Measurements from ENCODE around the gene DNLZ.

GRCh38 chr9:136325358-136325757 is 38.2 kb downstream of the DNLZ start:
- TF ChIP-seq, protein P1, sequence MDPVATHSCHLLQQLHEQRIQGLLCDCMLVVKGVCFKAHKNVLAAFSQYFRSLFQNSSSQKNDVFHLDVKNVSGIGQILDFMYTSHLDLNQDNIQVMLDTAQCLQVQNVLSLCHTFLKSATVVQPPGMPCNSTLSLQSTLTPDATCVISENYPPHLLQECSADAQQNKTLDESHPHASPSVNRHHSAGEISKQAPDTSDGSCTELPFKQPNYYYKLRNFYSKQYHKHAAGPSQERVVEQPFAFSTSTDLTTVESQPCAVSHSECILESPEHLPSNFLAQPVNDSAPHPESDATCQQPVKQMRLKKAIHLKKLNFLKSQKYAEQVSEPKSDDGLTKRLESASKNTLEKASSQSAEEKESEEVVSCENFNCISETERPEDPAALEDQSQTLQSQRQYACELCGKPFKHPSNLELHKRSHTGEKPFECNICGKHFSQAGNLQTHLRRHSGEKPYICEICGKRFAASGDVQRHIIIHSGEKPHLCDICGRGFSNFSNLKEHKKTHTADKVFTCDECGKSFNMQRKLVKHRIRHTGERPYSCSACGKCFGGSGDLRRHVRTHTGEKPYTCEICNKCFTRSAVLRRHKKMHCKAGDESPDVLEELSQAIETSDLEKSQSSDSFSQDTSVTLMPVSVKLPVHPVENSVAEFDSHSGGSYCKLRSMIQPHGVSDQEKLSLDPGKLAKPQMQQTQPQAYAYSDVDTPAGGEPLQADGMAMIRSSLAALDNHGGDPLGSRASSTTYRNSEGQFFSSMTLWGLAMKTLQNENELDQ (tag by site-specific recombination; IDR thresholded peaks at IDR 0.05; ENCODE audit: low read depth) = no peak
- no peak for TF ChIP-seq ZNF175 (tag by site-specific recombination; IDR thresholded peaks at IDR 0.05)
